Neural cell (in vitro differentiated cells): ENCODE measurements around the gene ATP2A2.

Experiments used
- CTCF ChIP-seq: fragments of 450-650 bp; IDR thresholded peaks from 2 replicates; pipeline ENCODE4 v1.5.1; 2014; ENCODE audit warnings: antibody characterized with exemption, mild to moderate bottlenecking, moderate library complexity; ENCODE audit not compliant: poor library complexity, severe bottlenecking
- EP300 ChIP-seq: fragments of 450-650 bp; conservative IDR thresholded peaks from 2 replicates; pipeline ENCODE4 v1.6.1; 2014; ENCODE audit warnings: antibody characterized with exemption, mild to moderate bottlenecking, moderate library complexity; ENCODE audit not compliant: poor library complexity, severe bottlenecking
- POLR2AphosphoS5 ChIP-seq: IDR thresholded peaks from 2 replicates; pipeline ENCODE4 v1.6.1; 2012

GRCh38 chr12:110339184-110339952, 58.3 kb downstream of the ATP2A2 start:
- no peak for TF ChIP-seq EP300
- no peak for TF ChIP-seq CTCF
- TF ChIP-seq POLR2AphosphoS5, result no peak
